Gastrocnemius medialis (tissue), 4 donors: ENCODE measurements around the gene PFKFB4. TPM values are rescaled to one million over a fixed set of nuclear protein-coding genes. Genes with fewer than 3 reads are reported as not detected.

Experiments
- ATAC-seq, 2 donors: fragments of 150-250 bp; one replicate each; pipeline ENCODE4 v1.9.1; 2016
- DNase-seq, 2 donors: peaks; one replicate each; pipeline ENCODE4 v3.0.0-alpha.2; 2019
- H3K27ac ChIP-seq, 4 donors: fragments of 200-600 bp; sonication (generic); 1 replicate in 1 of 4; 2 replicates in 3 of 4; pipeline ENCODE4 v1.5.1; 2016 to 2018; ENCODE audit warnings: mild to moderate bottlenecking in 2 of 4, moderate library complexity in 1 of 4
- H3K27me3 ChIP-seq, 3 donors: fragments of 200-600 bp; sonication (generic) in 2 of 3; 1 replicate in 1 of 3; 2 replicates in 2 of 3; pipeline versions ENCODE4 v1.5.1 to v1.6.0; 2016 to 2019; ENCODE audit warnings: mild to moderate bottlenecking in 1 of 3, moderate library complexity in 1 of 3
- H3K36me3 ChIP-seq, 2 donors: fragments of 200-600 bp; sonication (generic) in 1 of 2; one replicate each; pipeline ENCODE4 v1.5.1; 2017 to 2018
- H3K4me1 ChIP-seq, 2 donors: fragments of 200-600 bp; sonication (generic) in 1 of 2; one replicate each; pipeline ENCODE4 v1.5.1; 2016 to 2017; ENCODE audit warnings: mild to moderate bottlenecking in 2 of 2
- H3K4me3 ChIP-seq, 4 donors: fragments of 200-600 bp; sonication (generic) in 3 of 4; 1 replicate in 1 of 4; 2 replicates in 3 of 4; pipeline ENCODE4 v1.5.1; 2016 to 2019; ENCODE audit warnings: mild to moderate bottlenecking in 2 of 4
- H3K9me3 ChIP-seq, 3 donors: fragments of 200-600 bp; sonication (generic) in 2 of 3; 1 replicate in 1 of 3; 2 replicates in 2 of 3; pipeline ENCODE4 v1.5.1; 2016 to 2019
- CTCF ChIP-seq, 5 experiments: fragments of 450-650 bp in 3 of 5; fragments of 200-600 bp in 2 of 5; sonication (generic) in 2 of 5; IDR thresholded peaks in 4 of 5; conservative IDR thresholded peaks in 1 of 5; 1 replicate in 4 of 5; 2 replicates in 1 of 5; pipeline ENCODE4 v1.5.1; 2016 to 2019; ENCODE audit warnings: antibody characterized with exemption in 5 of 5, mild to moderate bottlenecking in 3 of 5, moderate library complexity in 3 of 5
- POLR2A ChIP-seq, 2 donors: fragments of 450-650 bp; IDR thresholded peaks; one replicate each; pipeline ENCODE4 v1.6.1; 2017; ENCODE audit warnings: antibody characterized with exemption in 2 of 2, mild to moderate bottlenecking in 2 of 2, moderate library complexity in 2 of 2
- in situ Hi-C, 4 donors: fragments of 200-750 bp; cut with MboI; loops; one replicate each; pipeline versions ENCODE4 v1.15.0 to v1.8.0; 2017; ENCODE audit warnings: low sequenced_read_pairs in 4 of 4
- intact Hi-C: fragments of 100-400 bp; cut with DNase I; formaldehyde crosslinking; loops from one replicate; pipeline ENCODE4 v1.15.1; 2023; ENCODE audit warnings: low total_unique reads
- total RNA-seq, 4 donors: library from RNA; depleted of rRNA; stranded (reverse); fragments of >200 nt; gene quantifications; one replicate each; pipeline versions ENCODE4 v1.1.0 to v1.2.3, GENCODE V29; 2016

PFKFB4 gene
- total RNA-seq, 4 donors from 2014 or later = 0.87 to 2.6 (median 1.7) TPM

GRCh38 chr3:48569808-48570450 lies 13.3 kb upstream of the PFKFB4 start:
- peaks cover 0 to 3% of the 10 kb centered on the region in 2 donors for H3K36me3 ChIP-seq
- no peaks in the 10 kb centered on the region for H3K27me3 ChIP-seq
- H3K27ac ChIP-seq = no peak overlapping the region
- no peaks in the 10 kb centered on the region for H3K4me1 ChIP-seq
- H3K9me3 ChIP-seq = no peaks in the 10 kb centered on the region
- no peak for TF ChIP-seq CTCF (IDR thresholded peaks at IDR 0.05 in 4 of 5, conservative IDR thresholded peaks at IDR 0.05 in 1 of 5)
- TF ChIP-seq POLR2A (IDR thresholded peaks at IDR 0.05) = no peak
- no peak for ATAC-seq
- in situ Hi-C loops = no loop called here
- no peak overlapping the region for H3K4me3 ChIP-seq
- intact Hi-C loops = no loop called here
- DNase-seq = no peak

GRCh38 chr3:48569400-48569799 lies 12.8 kb upstream of the PFKFB4 start:
- H3K4me1 ChIP-seq = no peaks in the 10 kb centered on the region
- DNase-seq = no peak
- peaks cover 0 to 3% of the 10 kb centered on the region in 2 donors for H3K36me3 ChIP-seq
- H3K9me3 ChIP-seq = no peaks in the 10 kb centered on the region
- H3K27me3 ChIP-seq = no peaks in the 10 kb centered on the region
- H3K4me3 ChIP-seq = no peak overlapping the region
- in situ Hi-C loops = no loop called here
- TF ChIP-seq CTCF (IDR thresholded peaks at IDR 0.05 in 4 of 5, conservative IDR thresholded peaks at IDR 0.05 in 1 of 5) (no peak), POLR2A (IDR thresholded peaks at IDR 0.05) (no peak)
- no peak overlapping the region for H3K27ac ChIP-seq
- intact Hi-C loops = no loop called here
- ATAC-seq = no peak

- DNase-seq (no peak), ATAC-seq (no peak)
- Histone ChIP-seq H3K4me1 (no peaks in the 10 kb centered on the region), H3K27ac (no peak overlapping the region), H3K27me3 (no peaks in the 10 kb centered on the region), H3K36me3 (peaks cover 0 to 3% of the 10 kb centered on the region in 2 donors), H3K4me3 (no peak overlapping the region), H3K9me3 (no peaks in the 10 kb centered on the region)
- in situ Hi-C loops = no loop called here
- no peak for TF ChIP-seq POLR2A (IDR thresholded peaks at IDR 0.05)
- no peak for TF ChIP-seq CTCF (IDR thresholded peaks at IDR 0.05 in 4 of 5, conservative IDR thresholded peaks at IDR 0.05 in 1 of 5)
- intact Hi-C loops = no loop called here
These were observed 11.9 kb upstream of the PFKFB4 start for GRCh38 chr3:48568476-48568875.

- in situ Hi-C loops = no loop called here
These were observed 10.9 kb upstream of the PFKFB4 start for GRCh38 chr3:48567500-48567899.

More at GRCh38 chr3:48567500-48567899, 10.9 kb upstream of the PFKFB4 start:
- Histone ChIP-seq H3K9me3 (no peaks in the 10 kb centered on the region), H3K27ac (no peak overlapping the region), H3K36me3 (peaks cover 0 to 3% of the 10 kb centered on the region in 2 donors), H3K4me1 (no peaks in the 10 kb centered on the region), H3K4me3 (no peak overlapping the region), H3K27me3 (no peaks in the 10 kb centered on the region)
- TF ChIP-seq POLR2A (IDR thresholded peaks at IDR 0.05) = no peak
- TF ChIP-seq CTCF (IDR thresholded peaks at IDR 0.05 in 4 of 5, conservative IDR thresholded peaks at IDR 0.05 in 1 of 5) = no peak
- intact Hi-C loops = no loop called here
- ATAC-seq = no peak
- DNase-seq = no peak
